PC-3 (cell line): Measurements from ENCODE around the gene MFAP1. TPM values are rescaled to one million over a fixed set of nuclear protein-coding genes. Genes with fewer than 3 reads are reported as not detected.

ENCODE experiments used
- ATAC-seq: fragments of 200-7000 bp; cut with Tn5 transposase; 2 replicates; pipeline ENCODE4 v1.9.1; 2020; ENCODE audit warnings: mild to moderate bottlenecking, moderate library complexity
- BruUV-seq: library from RNA; stranded (reverse); fragments of 400-500 nt; replicated peaks from 2 replicates; lab custom pipeline; 2021; lab: Mats Ljungman, UMichigan
- CTCF ChIA-PET: fragments of 300-600 bp; sonication (Branson Sonifier 250); formaldehyde crosslinking; loops from one replicate; lab custom pipeline; 2022; ENCODE audit warnings: antibody characterized with exemption; lab: Charles Lee
- POLR2A ChIA-PET: fragments of 300-600 bp; sonication (Branson Sonifier 250); formaldehyde crosslinking; loops from one replicate; lab custom pipeline; 2022; ENCODE audit warnings: antibody characterized with exemption; ENCODE audit not compliant: unreplicated experiment; lab: Charles Lee
- DNase-seq: peaks from one replicate; pipeline ENCODE4 v3.0.0-alpha.2; 2015
- H2AFZ ChIP-seq: fragments of 300-600 bp; sonication (generic); 2 replicates; pipeline ENCODE4 v1.6.0; 2016; ENCODE audit warnings: antibody characterized with exemption, low read length
- H3F3A ChIP-seq: fragments of 300-600 bp; sonication (generic); one replicate; pipeline ENCODE4 v1.6.0; 2017; ENCODE audit warnings: antibody characterized with exemption, low read length, control low read depth, mild to moderate bottlenecking; ENCODE audit not compliant: unreplicated experiment
- H3K27ac ChIP-seq: fragments of 300-600 bp; sonication (generic); 2 replicates; pipeline ENCODE4 v1.5.1; 2016; ENCODE audit warnings: mild to moderate bottlenecking, low read length
- H3K27me3 ChIP-seq: fragments of 300-600 bp; sonication (generic); 2 replicates; pipeline ENCODE4 v1.6.1; 2016; ENCODE audit warnings: low read length, mixed read lengths
- H3K36me3 ChIP-seq: fragments of 300-600 bp; sonication (generic); 2 replicates; pipeline ENCODE4 v1.6.1; 2016; ENCODE audit warnings: low read depth, mixed run types, low read length, mixed read lengths
- H3K4me1 ChIP-seq: fragments of 300-600 bp; sonication (generic); 2 replicates; pipeline ENCODE4 v1.5.1; 2016; ENCODE audit warnings: low read length; ENCODE audit not compliant: insufficient read depth
- H3K4me2 ChIP-seq: fragments of 300-600 bp; sonication (generic); 2 replicates; pipeline ENCODE4 v1.6.0; 2016; ENCODE audit warnings: low read length
- H3K4me3 ChIP-seq: fragments of 300-600 bp; sonication (generic); 2 replicates; pipeline ENCODE4 v1.5.1; 2016; ENCODE audit warnings: mild to moderate bottlenecking, low read length, mixed read lengths
- H3K79me2 ChIP-seq: fragments of 300-600 bp; sonication (generic); 2 replicates; pipeline ENCODE4 v1.6.1; 2017; ENCODE audit warnings: low read length, mixed read lengths
- H3K9ac ChIP-seq: fragments of 300-600 bp; sonication (generic); 2 replicates; pipeline ENCODE4 v1.6.0; 2016; ENCODE audit warnings: mild to moderate bottlenecking, low read length
- H3K9me2 ChIP-seq: fragments of 300-600 bp; sonication (generic); replicated peaks from 2 replicates; pipeline ENCODE4 v1.6.1; 2016; ENCODE audit warnings: mixed run types, low read length, mixed read lengths
- H3K9me3 ChIP-seq: fragments of 300-600 bp; sonication (generic); 2 replicates; pipeline ENCODE4 v1.6.1; 2016; ENCODE audit warnings: low read length, mixed read lengths
- H4K20me1 ChIP-seq: fragments of 300-600 bp; sonication (generic); 2 replicates; pipeline ENCODE4 v1.6.1; 2016; ENCODE audit warnings: low read length, mixed read lengths
- EZH2 ChIP-seq: fragments of 300-600 bp; sonication (generic); IDR thresholded peaks from one replicate; pipeline ENCODE4 v1.6.1; 2017; ENCODE audit warnings: antibody characterized with exemption, mild to moderate bottlenecking, low read length; ENCODE audit not compliant: unreplicated experiment
- EZH2phosphoT487 ChIP-seq: fragments of 300-600 bp; sonication (generic); IDR thresholded peaks from 2 replicates; pipeline ENCODE4 v1.6.1; 2018; ENCODE audit warnings: mild to moderate bottlenecking, antibody characterized with exemption, low read length, borderline replicate concordance
- intact Hi-C: fragments of 100-400 bp; cut with micrococcal nuclease; formaldehyde crosslinking; loops from 2 replicates; pipeline ENCODE4 v1.9.0; 2023
- total RNA-seq: library from RNA; depleted of rRNA; stranded (reverse); fragments of >200 nt; gene quantifications from 2 replicates; pipeline ENCODE4 v1.2.3, GENCODE V29; 2014
- TF ChIP-seq, protein P1 (sequence below): fragments of 300-600 bp; sonication (generic); conservative IDR thresholded peaks from 2 replicates; pipeline ENCODE4 v1.5.1; 2017; ENCODE audit warnings: antibody characterized with exemption, low read depth, mild to moderate bottlenecking, low read length

The MFAP1 gene
- total RNA-seq, 1 experiment from 2014 or later = 18.6 TPM

DNA sequence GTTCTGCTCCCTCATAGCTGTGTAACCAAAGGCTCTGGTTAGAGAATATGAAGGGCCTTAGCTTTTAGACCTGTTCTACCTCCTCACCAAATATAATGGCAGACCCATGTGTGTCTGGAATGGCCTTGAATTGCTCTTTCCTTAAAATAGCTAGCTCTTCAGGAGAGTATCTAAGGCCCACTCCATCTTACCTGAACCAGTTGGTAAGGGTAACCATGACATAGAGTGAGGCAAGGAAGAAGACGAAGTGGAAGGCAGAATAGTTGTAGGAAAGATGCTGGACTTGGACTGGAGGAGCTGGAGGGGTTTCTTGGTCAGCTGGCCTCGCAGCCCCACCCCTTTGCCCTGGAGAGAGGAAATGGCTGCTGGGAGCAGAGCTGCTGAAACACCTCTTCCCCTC is 29.3 kb downstream of the MFAP1 start:
- Histone ChIP-seq H3K9me2 (no peaks in the 10 kb centered on the region), H3F3A (peaks cover 5% of the 10 kb centered on the region), H3K4me2 (no peak overlapping the region), H3K36me3 (peaks cover 30% of the 10 kb centered on the region), H3K9me3 (no peaks in the 10 kb centered on the region), H4K20me1 (peaks cover 5% of the 10 kb centered on the region; the same call in 1 of the 2 replicates), H3K4me3 (no peak overlapping the region), H3K27me3 (no peaks in the 10 kb centered on the region), H3K4me1 (peaks cover 64% of the 10 kb centered on the region), H2AFZ (no peak overlapping the region), H3K9ac (no peak overlapping the region), H3K79me2 (peaks cover 35% of the 10 kb centered on the region), H3K27ac (no peak overlapping the region)
- CTCF ChIA-PET = no interaction called here
- no peak for ATAC-seq
- no TSS peak for BruUV-seq
- intact Hi-C loops = no loop called here
- POLR2A ChIA-PET = interaction anchor here (0.6 kb wide), 1 partner anchor 36 kb away, joined by 3 read pairs; no protein-coding TSS in a partner anchor
- TF ChIP-seq EZH2 = no peak
- no peak for TF ChIP-seq EZH2phosphoT487
- TF ChIP-seq, protein P1, sequence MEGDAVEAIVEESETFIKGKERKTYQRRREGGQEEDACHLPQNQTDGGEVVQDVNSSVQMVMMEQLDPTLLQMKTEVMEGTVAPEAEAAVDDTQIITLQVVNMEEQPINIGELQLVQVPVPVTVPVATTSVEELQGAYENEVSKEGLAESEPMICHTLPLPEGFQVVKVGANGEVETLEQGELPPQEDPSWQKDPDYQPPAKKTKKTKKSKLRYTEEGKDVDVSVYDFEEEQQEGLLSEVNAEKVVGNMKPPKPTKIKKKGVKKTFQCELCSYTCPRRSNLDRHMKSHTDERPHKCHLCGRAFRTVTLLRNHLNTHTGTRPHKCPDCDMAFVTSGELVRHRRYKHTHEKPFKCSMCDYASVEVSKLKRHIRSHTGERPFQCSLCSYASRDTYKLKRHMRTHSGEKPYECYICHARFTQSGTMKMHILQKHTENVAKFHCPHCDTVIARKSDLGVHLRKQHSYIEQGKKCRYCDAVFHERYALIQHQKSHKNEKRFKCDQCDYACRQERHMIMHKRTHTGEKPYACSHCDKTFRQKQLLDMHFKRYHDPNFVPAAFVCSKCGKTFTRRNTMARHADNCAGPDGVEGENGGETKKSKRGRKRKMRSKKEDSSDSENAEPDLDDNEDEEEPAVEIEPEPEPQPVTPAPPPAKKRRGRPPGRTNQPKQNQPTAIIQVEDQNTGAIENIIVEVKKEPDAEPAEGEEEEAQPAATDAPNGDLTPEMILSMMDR = no peak
- no peak for DNase-seq

GRCh38 chr15:43794269-43795037 is 30.0 kb downstream of the MFAP1 start:
- Histone ChIP-seq H3K4me1 (peaks cover 57% of the 10 kb centered on the region), H3K36me3 (peaks cover 30% of the 10 kb centered on the region), H3K27ac (no peak overlapping the region), H3K9me2 (no peaks in the 10 kb centered on the region), H3K9ac (no peak overlapping the region), H3K4me3 (peak overlapping the region; percentile 96), H3K4me2 (peak overlapping the region; percentile 90), H4K20me1 (peaks cover 5% of the 10 kb centered on the region; the same call in 1 of the 2 replicates), H3K79me2 (peaks cover 35% of the 10 kb centered on the region), H2AFZ (no peak overlapping the region), H3K9me3 (no peaks in the 10 kb centered on the region), H3K27me3 (no peaks in the 10 kb centered on the region), H3F3A (peaks cover 5% of the 10 kb centered on the region)
- DNase-seq = no peak
- POLR2A ChIA-PET = interaction anchor here (0.6 kb wide), 2 partner anchors 17 to 37 kb away, joined by 3 to 14 read pairs; no protein-coding TSS in a partner anchor
- no TSS peak for BruUV-seq
- CTCF ChIA-PET = no interaction called here
- intact Hi-C loops = no loop called here
- TF ChIP-seq EZH2 = no peak
- no peak for ATAC-seq

- Histone ChIP-seq H3K36me3 (peaks cover 30% of the 10 kb centered on the region), H2AFZ (no peak overlapping the region), H3K79me2 (peaks cover 35% of the 10 kb centered on the region), H3K27me3 (no peaks in the 10 kb centered on the region), H3K4me3 (peak overlapping the region; percentile 96), H3K9me3 (no peaks in the 10 kb centered on the region), H3K4me2 (peak overlapping the region; percentile 90), H3K4me1 (peaks cover 49% of the 10 kb centered on the region), H4K20me1 (peaks cover 5% of the 10 kb centered on the region; the same call in 1 of the 2 replicates), H3F3A (peaks cover 5% of the 10 kb centered on the region), H3K9me2 (no peaks in the 10 kb centered on the region), H3K9ac (peak overlapping the region; percentile 99; the same call in 1 of the 2 replicates), H3K27ac (no peak overlapping the region)
- ATAC-seq (no peak), DNase-seq (no peak)
- BruUV-seq = no TSS peak
- CTCF ChIA-PET = no interaction called here
- intact Hi-C loops = loop anchor here (2.0 kb wide), 1 partner anchor 17 kb away; the partner anchor contains the start of gene ELL3
- TF ChIP-seq EZH2phosphoT487 (no peak), EZH2 (no peak)
- TF ChIP-seq, protein P1 = no peak
- POLR2A ChIA-PET = no interaction called here
Observed at GRCh38 chr15:43793647-43794046, 30.8 kb downstream of the MFAP1 start.
